ENCODE results near the gene BLCAP.
"Not testable (repeated sequence)": the region's sequence is repeated elsewhere in the genome, so short reads cannot be mapped to it uniquely, and the experiment has no call there.

BLCAP gene

GRCh38 chr20:37494301-37494700, 33.4 kb downstream of the BLCAP start:
- Histone ChIP-seq H3K36me3 (ENCODE audit: insufficient read depth, low read length) (no peaks in the 10 kb centered on the region), H3K4me3 (ENCODE audit: low read depth, low read length) (no peak overlapping the region), H3K27ac (ENCODE audit: low read depth, low read length) (no peak overlapping the region), H2AFZ (ENCODE audit: low read length, unreplicated experiment) (no peak overlapping the region), H3K79me2 (ENCODE audit: control insufficient read depth, insufficient read depth, low read length, unreplicated experiment) (no peaks in the 10 kb centered on the region), H3K27me3 (ENCODE audit: insufficient read depth, low read length) (no peaks in the 10 kb centered on the region), H3K4me1 (ENCODE audit: control insufficient read depth, insufficient read depth, low read length, unreplicated experiment) (no peaks in the 10 kb centered on the region)

GRCh38 chr20:37492945-37493344, 34.7 kb downstream of the BLCAP start:
- no peaks in the 10 kb centered on the region for H3K27me3 ChIP-seq (ENCODE audit: insufficient read depth, low read length)
- H3K27ac ChIP-seq (ENCODE audit: low read depth, low read length), result no peak overlapping the region
- no peaks in the 10 kb centered on the region for H3K36me3 ChIP-seq (ENCODE audit: insufficient read depth, low read length)
- H3K4me1 ChIP-seq (ENCODE audit: control insufficient read depth, insufficient read depth, low read length, unreplicated experiment), result no peaks in the 10 kb centered on the region
- H3K4me3 ChIP-seq (ENCODE audit: low read depth, low read length), result no peak overlapping the region
- no peaks in the 10 kb centered on the region for H3K79me2 ChIP-seq (ENCODE audit: control insufficient read depth, insufficient read depth, low read length, unreplicated experiment)
- H2AFZ ChIP-seq (ENCODE audit: low read length, unreplicated experiment), result no peak overlapping the region

GRCh38 chr20:37492096-37492625, 35.5 kb downstream of the BLCAP start:
- Histone ChIP-seq H3K4me3 (ENCODE audit: low read depth, low read length) (no peak overlapping the region), H3K27me3 (ENCODE audit: insufficient read depth, low read length) (no peaks in the 10 kb centered on the region; the same call in 1 of the 2 replicates), H3K4me1 (ENCODE audit: control insufficient read depth, insufficient read depth, low read length, unreplicated experiment) (no peaks in the 10 kb centered on the region), H2AFZ (ENCODE audit: low read length, unreplicated experiment) (no peak overlapping the region), H3K27ac (ENCODE audit: low read depth, low read length) (no peak overlapping the region), H3K79me2 (ENCODE audit: control insufficient read depth, insufficient read depth, low read length, unreplicated experiment) (no peaks in the 10 kb centered on the region), H3K36me3 (ENCODE audit: insufficient read depth, low read length) (no peaks in the 10 kb centered on the region)

- H3K4me1 ChIP-seq (ENCODE audit: control insufficient read depth, insufficient read depth, low read length, unreplicated experiment), result no peaks in the 10 kb centered on the region
- no peaks in the 10 kb centered on the region for H3K36me3 ChIP-seq (ENCODE audit: insufficient read depth, low read length)
- no peak overlapping the region for H3K4me3 ChIP-seq (ENCODE audit: low read depth, low read length)
- peaks cover 3% of the 10 kb centered on the region for H3K27me3 ChIP-seq (ENCODE audit: insufficient read depth, low read length)
- H2AFZ ChIP-seq (ENCODE audit: low read length, unreplicated experiment), result no peak overlapping the region
- H3K27ac ChIP-seq (ENCODE audit: low read depth, low read length), result no peak overlapping the region
- H3K79me2 ChIP-seq (ENCODE audit: control insufficient read depth, insufficient read depth, low read length, unreplicated experiment), result no peaks in the 10 kb centered on the region
Observed at GRCh38 chr20:37490663-37491350, 36.9 kb downstream of the BLCAP start.

GRCh38 chr20:37486209-37486608, 41.5 kb downstream of the BLCAP start:
- H3K27ac ChIP-seq (ENCODE audit: low read depth, low read length); H3K79me2 ChIP-seq (ENCODE audit: control insufficient read depth, insufficient read depth, low read length, unreplicated experiment); H3K4me3 ChIP-seq (ENCODE audit: low read depth, low read length); H3K4me1 ChIP-seq (ENCODE audit: control insufficient read depth, insufficient read depth, low read length, unreplicated experiment); H3K36me3 ChIP-seq (ENCODE audit: insufficient read depth, low read length); H2AFZ ChIP-seq (ENCODE audit: low read length, unreplicated experiment): not testable (repeated sequence)
- H3K27me3 ChIP-seq (ENCODE audit: insufficient read depth, low read length), result peaks cover 35% of the 10 kb centered on the region

GRCh38 chr20:37484331-37484730, 43.3 kb downstream of the BLCAP start:
- Histone ChIP-seq H3K27me3 (ENCODE audit: insufficient read depth, low read length) (peaks cover 51% of the 10 kb centered on the region), H3K36me3 (ENCODE audit: insufficient read depth, low read length) (no peaks in the 10 kb centered on the region), H3K79me2 (ENCODE audit: control insufficient read depth, insufficient read depth, low read length, unreplicated experiment) (no peaks in the 10 kb centered on the region), H3K4me3 (ENCODE audit: low read depth, low read length) (no peak overlapping the region), H2AFZ (ENCODE audit: low read length, unreplicated experiment) (no peak overlapping the region), H3K4me1 (ENCODE audit: control insufficient read depth, insufficient read depth, low read length, unreplicated experiment) (no peaks in the 10 kb centered on the region), H3K27ac (ENCODE audit: low read depth, low read length) (no peak overlapping the region)

- H3K36me3 ChIP-seq (ENCODE audit: insufficient read depth, low read length), result no peaks in the 10 kb centered on the region
- H3K4me1 ChIP-seq (ENCODE audit: control insufficient read depth, insufficient read depth, low read length, unreplicated experiment), result no peaks in the 10 kb centered on the region
- no peak overlapping the region for H2AFZ ChIP-seq (ENCODE audit: low read length, unreplicated experiment)
- H3K27ac ChIP-seq (ENCODE audit: low read depth, low read length), result no peak overlapping the region
- no peaks in the 10 kb centered on the region for H3K79me2 ChIP-seq (ENCODE audit: control insufficient read depth, insufficient read depth, low read length, unreplicated experiment)
- peaks cover 78% of the 10 kb centered on the region for H3K27me3 ChIP-seq (ENCODE audit: insufficient read depth, low read length)
- H3K4me3 ChIP-seq (ENCODE audit: low read depth, low read length), result no peak overlapping the region
Observed at GRCh38 chr20:37481610-37482009, 46.1 kb downstream of the BLCAP start.

GRCh38 chr20:37480919-37481318, 46.8 kb downstream of the BLCAP start:
- Histone ChIP-seq H3K4me3 (ENCODE audit: low read depth, low read length) (no peak overlapping the region), H3K27me3 (ENCODE audit: insufficient read depth, low read length) (peaks cover 83% of the 10 kb centered on the region), H3K36me3 (ENCODE audit: insufficient read depth, low read length) (no peaks in the 10 kb centered on the region), H3K79me2 (ENCODE audit: control insufficient read depth, insufficient read depth, low read length, unreplicated experiment) (no peaks in the 10 kb centered on the region), H3K27ac (ENCODE audit: low read depth, low read length) (no peak overlapping the region), H2AFZ (ENCODE audit: low read length, unreplicated experiment) (no peak overlapping the region), H3K4me1 (ENCODE audit: control insufficient read depth, insufficient read depth, low read length, unreplicated experiment) (no peaks in the 10 kb centered on the region)

GRCh38 chr20:37479925-37480691, 47.6 kb downstream of the BLCAP start:
- H3K27ac ChIP-seq (ENCODE audit: low read depth, low read length), result no peak overlapping the region
- H3K79me2 ChIP-seq (ENCODE audit: control insufficient read depth, insufficient read depth, low read length, unreplicated experiment), result no peaks in the 10 kb centered on the region
- no peak overlapping the region for H3K4me3 ChIP-seq (ENCODE audit: low read depth, low read length)
- no peaks in the 10 kb centered on the region for H3K36me3 ChIP-seq (ENCODE audit: insufficient read depth, low read length)
- H3K4me1 ChIP-seq (ENCODE audit: control insufficient read depth, insufficient read depth, low read length, unreplicated experiment), result no peaks in the 10 kb centered on the region
- H2AFZ ChIP-seq (ENCODE audit: low read length, unreplicated experiment), result no peak overlapping the region
- H3K27me3 ChIP-seq (ENCODE audit: insufficient read depth, low read length), result peaks cover 86% of the 10 kb centered on the region

- Histone ChIP-seq H3K79me2 (ENCODE audit: control insufficient read depth, insufficient read depth, low read length, unreplicated experiment) (no peaks in the 10 kb centered on the region), H3K4me3 (ENCODE audit: low read depth, low read length) (no peak overlapping the region), H3K27ac (ENCODE audit: low read depth, low read length) (no peak overlapping the region), H3K36me3 (ENCODE audit: insufficient read depth, low read length) (no peaks in the 10 kb centered on the region), H3K27me3 (ENCODE audit: insufficient read depth, low read length) (peaks cover 87% of the 10 kb centered on the region), H3K4me1 (ENCODE audit: control insufficient read depth, insufficient read depth, low read length, unreplicated experiment) (no peaks in the 10 kb centered on the region), H2AFZ (ENCODE audit: low read length, unreplicated experiment) (no peak overlapping the region)
Observed at GRCh38 chr20:37479266-37479665, 48.4 kb downstream of the BLCAP start.

GRCh38 chr20:37477041-37477440, 50.6 kb downstream of the BLCAP start:
- H3K79me2 ChIP-seq (ENCODE audit: control insufficient read depth, insufficient read depth, low read length, unreplicated experiment), result no peaks in the 10 kb centered on the region
- no peaks in the 10 kb centered on the region for H3K4me1 ChIP-seq (ENCODE audit: control insufficient read depth, insufficient read depth, low read length, unreplicated experiment)
- H2AFZ ChIP-seq (ENCODE audit: low read length, unreplicated experiment), result no peak overlapping the region
- no peak overlapping the region for H3K4me3 ChIP-seq (ENCODE audit: low read depth, low read length)
- H3K27me3 ChIP-seq (ENCODE audit: insufficient read depth, low read length), result peaks cover 80% of the 10 kb centered on the region
- H3K27ac ChIP-seq (ENCODE audit: low read depth, low read length), result no peak overlapping the region
- H3K36me3 ChIP-seq (ENCODE audit: insufficient read depth, low read length), result no peaks in the 10 kb centered on the region
